ENCODE measurements around the gene PBOV1. TPM values are rescaled to one million over a fixed set of nuclear protein-coding genes. Genes with fewer than 3 reads are reported as not detected.

PBOV1 gene
- total RNA-seq, 2 donors from 2014 or later: not detected

DNA sequence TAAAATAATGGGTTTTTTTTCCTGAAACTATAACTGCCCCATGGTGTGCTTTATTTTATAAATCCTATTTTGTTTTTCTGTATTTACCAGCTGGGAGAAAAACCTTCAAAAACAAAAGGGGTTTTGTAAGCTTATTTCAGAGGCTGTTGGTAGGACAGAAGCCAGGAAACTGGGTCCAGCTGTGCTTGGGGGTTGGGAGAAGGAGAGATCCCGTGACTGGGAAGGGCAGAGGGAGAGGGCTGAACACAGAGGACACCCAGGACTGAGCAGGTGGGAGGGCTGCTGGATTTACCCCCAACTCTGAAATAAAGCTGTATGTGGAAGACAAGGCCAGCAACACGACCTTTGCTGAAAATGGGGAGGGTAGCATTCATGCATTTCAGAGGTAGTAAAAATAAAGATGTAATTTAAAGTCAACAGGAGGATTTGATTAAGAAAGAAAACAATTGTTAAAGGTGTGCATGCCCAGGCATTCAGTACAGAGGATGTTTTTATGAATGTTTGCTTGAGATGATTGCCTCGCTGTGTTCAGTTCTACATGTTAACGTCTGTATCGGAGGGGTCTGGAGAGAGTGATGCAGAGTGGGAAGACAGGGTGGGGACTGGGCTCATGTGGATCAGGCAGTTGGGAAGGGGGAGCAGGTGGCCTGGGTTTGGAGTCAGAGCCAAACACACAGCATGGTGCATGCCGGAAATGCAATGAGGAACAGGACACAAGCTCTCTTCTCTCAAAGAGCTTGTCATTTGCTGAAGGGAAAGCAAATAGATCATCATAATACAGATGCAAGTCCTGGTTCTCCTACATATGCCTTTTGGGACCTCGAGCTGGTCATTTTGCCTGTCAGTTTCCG is 35.1 kb downstream of the PBOV1 start:
- WGBS: 40% methylated on average over 8 of the region's 8 CpGs

DNA sequence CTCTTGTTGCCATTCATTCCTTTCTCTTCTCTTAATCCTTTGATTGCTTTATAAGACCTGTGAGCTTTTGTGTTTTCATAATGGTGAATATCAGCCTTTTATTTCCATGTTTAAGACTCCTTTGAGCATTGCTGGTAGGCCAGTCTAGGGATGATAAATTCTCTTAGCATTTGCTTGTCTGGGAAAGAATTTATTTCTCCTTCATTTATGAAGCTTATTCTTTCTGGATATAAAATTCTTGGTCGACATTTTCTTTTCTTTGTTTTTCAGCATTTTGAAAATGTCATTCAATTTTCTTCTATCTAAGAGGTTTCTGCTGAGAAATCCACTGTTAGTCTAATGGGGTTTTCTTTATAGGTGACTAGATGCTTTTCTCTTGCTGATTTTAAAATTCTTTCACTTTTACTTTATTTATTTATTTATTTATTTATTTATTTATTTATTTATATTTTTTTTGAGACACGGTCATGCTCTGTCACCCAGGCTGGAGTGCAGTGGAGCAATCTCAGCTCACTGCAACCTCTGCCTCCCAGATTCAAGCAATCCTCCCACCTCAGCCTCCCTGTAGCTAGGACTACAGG is 41.5 kb downstream of the PBOV1 start:
- Histone ChIP-seq H3K9me3 (no peaks in the 10 kb centered on the region), H3K27me3 (replicated peaks; ENCODE audit: insufficient read depth) (no peaks in the 10 kb centered on the region), H3K4me1 (replicated peaks) (no peaks in the 10 kb centered on the region), H3K27ac (no peak overlapping the region), H3K36me3 (no peaks in the 10 kb centered on the region), H3K4me3 (no peak overlapping the region)
- no peak for DNase-seq (ENCODE audit: low spot score)
- WGBS: 100% methylated on average over 2 of the region's 2 CpGs
- TF ChIP-seq, protein P1, sequence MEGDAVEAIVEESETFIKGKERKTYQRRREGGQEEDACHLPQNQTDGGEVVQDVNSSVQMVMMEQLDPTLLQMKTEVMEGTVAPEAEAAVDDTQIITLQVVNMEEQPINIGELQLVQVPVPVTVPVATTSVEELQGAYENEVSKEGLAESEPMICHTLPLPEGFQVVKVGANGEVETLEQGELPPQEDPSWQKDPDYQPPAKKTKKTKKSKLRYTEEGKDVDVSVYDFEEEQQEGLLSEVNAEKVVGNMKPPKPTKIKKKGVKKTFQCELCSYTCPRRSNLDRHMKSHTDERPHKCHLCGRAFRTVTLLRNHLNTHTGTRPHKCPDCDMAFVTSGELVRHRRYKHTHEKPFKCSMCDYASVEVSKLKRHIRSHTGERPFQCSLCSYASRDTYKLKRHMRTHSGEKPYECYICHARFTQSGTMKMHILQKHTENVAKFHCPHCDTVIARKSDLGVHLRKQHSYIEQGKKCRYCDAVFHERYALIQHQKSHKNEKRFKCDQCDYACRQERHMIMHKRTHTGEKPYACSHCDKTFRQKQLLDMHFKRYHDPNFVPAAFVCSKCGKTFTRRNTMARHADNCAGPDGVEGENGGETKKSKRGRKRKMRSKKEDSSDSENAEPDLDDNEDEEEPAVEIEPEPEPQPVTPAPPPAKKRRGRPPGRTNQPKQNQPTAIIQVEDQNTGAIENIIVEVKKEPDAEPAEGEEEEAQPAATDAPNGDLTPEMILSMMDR (IDR thresholded peaks at IDR 0.05): no peak
- TF ChIP-seq POLR2AphosphoS5 (IDR thresholded peaks at IDR 0.05) (no peak), POLR2A (IDR thresholded peaks at IDR 0.05) (no peak)
- intact Hi-C loops (cut with DNase I): no loop called here

More for the DNA sequence above, 35.1 kb downstream of the PBOV1 start:
- H3K27ac ChIP-seq: peak overlapping the region; percentile 58 to 66
- no peaks in the 10 kb centered on the region for H3K36me3 ChIP-seq
- H3K4me3 ChIP-seq: no peak overlapping the region
- no peaks in the 10 kb centered on the region for H3K27me3 ChIP-seq (replicated peaks; ENCODE audit: insufficient read depth)
- DNase-seq (ENCODE audit: low spot score): peak; percentile 35
- peaks cover 17% of the 10 kb centered on the region for H3K4me1 ChIP-seq (replicated peaks)
- no peak for TF ChIP-seq POLR2A (IDR thresholded peaks at IDR 0.05)
- TF ChIP-seq POLR2AphosphoS5 (IDR thresholded peaks at IDR 0.05): peak; percentile 33
- TF ChIP-seq, protein P1 (IDR thresholded peaks at IDR 0.05): no peak
- intact Hi-C loops (cut with DNase I): no loop called here
- H3K9me3 ChIP-seq: no peaks in the 10 kb centered on the region

DNA sequence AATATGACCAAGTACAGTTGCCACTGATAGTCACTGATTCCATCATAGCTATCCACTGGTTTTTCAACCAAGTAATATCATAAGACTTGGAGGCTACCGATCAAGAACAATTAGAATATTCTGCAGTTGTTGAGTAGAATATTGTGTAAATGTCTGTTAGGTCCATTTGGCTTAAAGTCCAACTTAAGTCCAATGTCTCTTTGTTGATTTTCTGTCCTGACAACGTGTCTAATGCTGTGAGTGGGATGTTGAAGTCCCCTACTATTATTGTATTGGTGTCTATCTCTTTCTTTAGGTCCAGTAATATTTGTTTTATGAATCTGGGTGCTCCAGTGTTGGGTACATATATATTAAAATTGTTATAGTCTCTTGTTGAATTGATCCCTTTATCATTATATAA is 42.7 kb downstream of the PBOV1 start:
- intact Hi-C loops (cut with DNase I): no loop called here
- no peaks in the 10 kb centered on the region for H3K9me3 ChIP-seq
- no peaks in the 10 kb centered on the region for H3K36me3 ChIP-seq
- H3K27ac ChIP-seq: no peak overlapping the region
- no peak overlapping the region for H3K4me3 ChIP-seq
- H3K4me1 ChIP-seq (replicated peaks): no peaks in the 10 kb centered on the region
- TF ChIP-seq POLR2A (IDR thresholded peaks at IDR 0.05) (no peak), POLR2AphosphoS5 (IDR thresholded peaks at IDR 0.05) (no peak)
- TF ChIP-seq, protein P1 (IDR thresholded peaks at IDR 0.05): no peak
- no peak for DNase-seq (ENCODE audit: low spot score)
- 94% methylated on average over 2 of the region's 2 CpGs for WGBS
- no peaks in the 10 kb centered on the region for H3K27me3 ChIP-seq (replicated peaks; ENCODE audit: insufficient read depth)

Other genes starting within 250 kb of the PBOV1 start
- 100 to 1,000 TPM in 1 of 2 donors, 10 to 100 TPM in 1; 64.4 to 149 TPM for gene PERP, start 111.1 kb downstream of the PBOV1 start, total RNA-seq
- 10 to 100 TPM; 41.0 to 80.1 TPM for gene ARFGEF3, start 56.6 kb downstream of the PBOV1 start, total RNA-seq
- not detected for gene SMIM28, start 159.4 kb upstream of the PBOV1 start, total RNA-seq
- 100 to 1,000 TPM in 1 of 2 donors, 10 to 100 TPM in 1; 95.4 to 187 TPM for gene HEBP2, start 185.7 kb upstream of the PBOV1 start, total RNA-seq

Measured in prostate gland (tissue), 2 donors.